ENCODE results near the gene GBA3.

DNA sequence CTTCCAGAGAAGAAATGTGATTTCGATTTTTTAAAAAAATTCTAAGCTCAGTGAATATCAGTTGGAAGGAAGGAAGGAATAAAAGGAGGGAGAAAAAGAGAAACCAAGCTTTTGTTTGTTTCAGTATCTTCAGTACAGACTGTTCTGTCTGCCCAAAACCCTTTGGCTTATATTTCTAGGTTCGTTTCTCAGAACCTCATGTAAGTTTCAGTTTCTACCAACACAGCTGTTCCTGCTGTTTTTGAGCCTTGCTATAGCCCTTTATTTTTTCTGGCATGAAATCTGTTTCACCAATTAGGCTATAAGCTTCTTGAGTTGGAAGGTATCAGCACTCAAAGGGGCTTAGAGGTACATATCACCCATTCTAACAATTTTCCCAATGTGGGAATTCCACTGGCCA, 157.9 kb downstream of the GBA3 start:
- no peak for TF ChIP-seq EP300 (IDR thresholded peaks at IDR 0.05)
- no peak for TF ChIP-seq CTCF (IDR thresholded peaks at IDR 0.05)
- TF ChIP-seq POLR2A (IDR thresholded peaks at IDR 0.05): no peak
- no peak for TF ChIP-seq POLR2AphosphoS5 (IDR thresholded peaks at IDR 0.05)

Measured in gastroesophageal sphincter (tissue), 3 donors.